Tibial artery (tissue), 4 donors: ENCODE data around the gene NOP10.
"Not testable (repeated sequence)": the region's sequence is repeated elsewhere in the genome, so short reads cannot be mapped to it uniquely, and the experiment has no call there.

ENCODE experiments used
- DNase-seq, 2 donors: peaks; one replicate each; pipeline ENCODE4 v3.0.0-alpha.2; 2019
- H3K27ac ChIP-seq, 2 donors: fragments of 200-600 bp; sonication (generic) in 1 of 2; 1 replicate in 1 of 2; 2 replicates in 1 of 2; pipeline ENCODE4 v1.5.1; 2018 to 2019; ENCODE audit warnings: mild to moderate bottlenecking in 1 of 2
- H3K27me3 ChIP-seq, 2 donors: fragments of 200-600 bp; sonication (generic) in 1 of 2; one replicate each; pipeline versions ENCODE4 v1.5.1 to v1.6.0; 2016 to 2019
- H3K36me3 ChIP-seq, 3 donors: fragments of 200-600 bp; sonication (generic) in 2 of 3; one replicate each; pipeline ENCODE4 v1.5.1; 2016 to 2019; ENCODE audit warnings: mild to moderate bottlenecking in 2 of 3
- H3K4me1 ChIP-seq, 4 donors: fragments of 200-600 bp; sonication (generic) in 2 of 4; 1 replicate in 3 of 4; 2 replicates in 1 of 4; pipeline ENCODE4 v1.5.1; 2016 to 2019
- H3K4me3 ChIP-seq, 2 donors: fragments of 200-600 bp; sonication (generic) in 1 of 2; 1 replicate in 1 of 2; 2 replicates in 1 of 2; pipeline ENCODE4 v1.5.1; 2018 to 2019; ENCODE audit warnings: mild to moderate bottlenecking in 2 of 2
- H3K9me3 ChIP-seq, 3 donors: fragments of 200-600 bp; sonication (generic) in 1 of 3; one replicate each; pipeline ENCODE4 v1.5.1; 2016 to 2019
- intact Hi-C: fragments of 100-400 bp; cut with DNase I; formaldehyde crosslinking; loops from one replicate; pipeline ENCODE4 v1.15.0; 2023; ENCODE audit warnings: low total_unique reads
- TF ChIP-seq, protein P1 (sequence below), 2 experiments: fragments of 200-600 bp in 1 of 2; fragments of 450-650 bp in 1 of 2; IDR thresholded peaks; one replicate each; pipeline ENCODE4 v1.5.1; 2017 to 2019; ENCODE audit warnings: antibody characterized with exemption in 2 of 2, mild to moderate bottlenecking in 1 of 2, moderate library complexity in 1 of 2

The NOP10 gene

GRCh38 chr15:34342737-34343575, at the start of gene NOP10, which contains the start of gene NUTM1:
TSS of gene NOP10 (minus strand) at chr15:34343136. CDS start at chr15:34343073, 63 bp downstream.
TSS of gene NUTM1 (plus strand) at chr15:34343315. CDS start at chr15:34343697, 382 bp downstream.
- Histone ChIP-seq H3K27ac (peak within 1 kb of the TSS; percentile 84 to 90), H3K36me3 (peaks cover 0 to 7% (median 0%) of the 10 kb centered on the region in 3 donors), H3K4me3 (peak within 1 kb of the TSS; percentile 74 to 77), H3K9me3 (no peaks in the 10 kb centered on the region), H3K4me1 (peaks cover 0 to 15% (median 11%) of the 10 kb centered on the region in 4 donors), H3K27me3 (no peaks in the 10 kb centered on the region)
- peak; percentile 89 to 93 for DNase-seq
- TF ChIP-seq, protein P1, sequence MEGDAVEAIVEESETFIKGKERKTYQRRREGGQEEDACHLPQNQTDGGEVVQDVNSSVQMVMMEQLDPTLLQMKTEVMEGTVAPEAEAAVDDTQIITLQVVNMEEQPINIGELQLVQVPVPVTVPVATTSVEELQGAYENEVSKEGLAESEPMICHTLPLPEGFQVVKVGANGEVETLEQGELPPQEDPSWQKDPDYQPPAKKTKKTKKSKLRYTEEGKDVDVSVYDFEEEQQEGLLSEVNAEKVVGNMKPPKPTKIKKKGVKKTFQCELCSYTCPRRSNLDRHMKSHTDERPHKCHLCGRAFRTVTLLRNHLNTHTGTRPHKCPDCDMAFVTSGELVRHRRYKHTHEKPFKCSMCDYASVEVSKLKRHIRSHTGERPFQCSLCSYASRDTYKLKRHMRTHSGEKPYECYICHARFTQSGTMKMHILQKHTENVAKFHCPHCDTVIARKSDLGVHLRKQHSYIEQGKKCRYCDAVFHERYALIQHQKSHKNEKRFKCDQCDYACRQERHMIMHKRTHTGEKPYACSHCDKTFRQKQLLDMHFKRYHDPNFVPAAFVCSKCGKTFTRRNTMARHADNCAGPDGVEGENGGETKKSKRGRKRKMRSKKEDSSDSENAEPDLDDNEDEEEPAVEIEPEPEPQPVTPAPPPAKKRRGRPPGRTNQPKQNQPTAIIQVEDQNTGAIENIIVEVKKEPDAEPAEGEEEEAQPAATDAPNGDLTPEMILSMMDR (IDR thresholded peaks at IDR 0.05) = peak; percentile 92 to 94
- intact Hi-C loops = loop anchor here (1.0 kb wide), 1 partner anchor 24 kb away; the partner anchor contains the start of gene LPCAT4

GRCh38 chr15:34389594-34390086, 46.7 kb upstream of the NOP10 start:
- H3K36me3 ChIP-seq, H3K27ac ChIP-seq, H3K4me1 ChIP-seq, intact Hi-C loops, DNase-seq, H3K4me3 ChIP-seq, H3K9me3 ChIP-seq, H3K27me3 ChIP-seq: not testable (repeated sequence)

DNA sequence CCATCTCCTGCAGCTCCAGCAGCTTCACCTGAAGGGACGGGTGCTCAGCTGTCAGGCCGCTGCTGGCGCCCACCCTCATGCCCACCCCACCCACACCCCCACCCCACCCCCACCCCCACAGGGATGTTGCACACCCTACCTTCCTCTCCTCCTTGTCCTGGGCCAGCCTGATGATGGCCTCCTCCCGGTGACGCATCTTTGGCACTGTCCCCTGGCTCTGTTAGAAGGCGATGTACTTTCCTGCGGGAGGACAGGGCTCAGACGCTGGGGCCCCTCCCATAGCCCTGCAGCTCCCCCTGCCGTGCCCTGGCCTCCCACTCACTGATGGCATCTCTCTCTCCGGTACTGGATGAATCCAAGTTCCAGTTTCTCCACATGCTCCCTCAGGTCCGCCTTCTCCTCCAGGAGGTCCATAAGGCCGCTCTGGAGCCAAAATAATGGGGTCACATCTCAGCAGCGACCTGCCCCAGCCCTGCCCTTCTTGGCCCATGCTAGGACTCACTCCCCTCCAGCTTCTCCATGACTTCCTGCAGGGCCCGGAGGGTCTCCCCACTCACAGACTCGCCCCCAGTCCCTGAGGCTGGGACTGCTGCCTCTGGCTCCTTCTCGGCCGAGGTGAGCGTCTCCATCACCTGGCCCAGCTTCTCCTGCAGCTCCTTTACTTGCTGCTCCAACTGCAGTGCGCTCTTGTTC, 39.0 kb upstream of the NOP10 start:
- H3K4me1 ChIP-seq, H3K9me3 ChIP-seq, DNase-seq, H3K36me3 ChIP-seq, intact Hi-C loops, H3K4me3 ChIP-seq, H3K27ac ChIP-seq, H3K27me3 ChIP-seq: not testable (repeated sequence)

- H3K9me3 ChIP-seq, DNase-seq, H3K36me3 ChIP-seq, H3K27me3 ChIP-seq, H3K4me3 ChIP-seq, H3K4me1 ChIP-seq, intact Hi-C loops, H3K27ac ChIP-seq: not testable (repeated sequence)
These were observed 37.6 kb upstream of the NOP10 start for GRCh38 chr15:34380491-34380890.

DNA sequence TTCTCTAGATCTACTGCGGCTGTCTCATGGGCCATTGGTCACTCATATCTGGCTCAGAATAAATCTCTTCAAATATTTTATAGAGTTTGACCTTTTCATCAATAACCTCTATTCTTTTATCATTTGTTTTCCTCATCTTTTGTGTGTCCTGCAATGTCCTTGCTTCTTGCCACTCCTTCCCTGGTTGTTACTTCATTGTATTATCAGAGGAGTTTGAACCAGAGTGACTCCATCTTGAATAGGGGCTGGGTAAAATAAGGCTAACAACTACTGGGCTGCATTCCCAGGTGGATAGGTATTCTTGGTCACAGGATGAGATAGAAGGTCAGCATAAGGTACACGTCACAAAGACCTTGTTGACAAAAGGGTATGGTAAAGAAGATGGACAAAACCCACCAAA, 33.9 kb upstream of the NOP10 start:
- no peaks in the 10 kb centered on the region for H3K36me3 ChIP-seq
- H3K4me3 ChIP-seq = no peak overlapping the region
- H3K4me1 ChIP-seq = no peaks in the 10 kb centered on the region
- TF ChIP-seq, protein P1 (IDR thresholded peaks at IDR 0.05) = no peak
- no peaks in the 10 kb centered on the region for H3K27me3 ChIP-seq
- no peak overlapping the region for H3K27ac ChIP-seq
- no peak for DNase-seq
- intact Hi-C loops = no loop called here
- no peaks in the 10 kb centered on the region for H3K9me3 ChIP-seq

DNA sequence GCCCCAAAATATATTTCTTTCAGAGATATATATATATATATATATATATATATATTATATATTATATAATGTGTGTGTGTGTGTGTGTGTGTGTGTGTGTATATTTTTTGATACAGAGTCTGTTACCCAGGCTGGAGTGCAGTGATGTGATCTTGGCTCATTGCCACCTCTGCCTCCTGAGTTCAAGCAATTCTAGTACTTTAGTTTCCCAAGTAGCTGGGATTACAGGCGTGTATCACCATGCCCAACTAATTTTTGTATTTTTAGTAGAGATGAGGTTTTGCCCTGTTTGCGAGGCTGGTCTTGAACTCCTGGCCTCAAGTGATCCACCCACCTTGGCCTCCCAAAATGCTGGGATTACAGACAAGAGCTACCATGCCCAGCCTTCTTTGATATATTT, 32.6 kb upstream of the NOP10 start:
- H3K4me3 ChIP-seq, H3K36me3 ChIP-seq, DNase-seq, H3K4me1 ChIP-seq, intact Hi-C loops, H3K27ac ChIP-seq, H3K9me3 ChIP-seq, H3K27me3 ChIP-seq: not testable (repeated sequence)

DNA sequence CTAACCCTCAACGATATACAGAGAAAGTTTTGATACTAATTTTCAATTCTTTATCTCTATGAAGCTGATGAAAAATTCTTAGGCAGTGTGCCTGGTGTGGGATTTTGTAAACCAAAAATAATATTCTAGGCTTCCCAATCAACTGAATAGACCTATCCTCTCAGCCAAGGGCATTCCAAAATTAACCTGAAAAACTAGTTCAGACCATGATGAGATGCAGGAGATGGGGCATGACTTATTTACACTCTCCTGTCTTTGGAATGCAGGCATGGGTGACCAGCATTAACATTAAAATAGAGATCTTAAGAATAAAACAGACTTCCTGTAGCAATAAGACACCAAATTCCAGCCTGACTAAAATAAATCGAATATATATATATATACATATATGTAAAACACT, 31.9 kb upstream of the NOP10 start:
- Histone ChIP-seq H3K27ac (no peak overlapping the region), H3K36me3 (no peaks in the 10 kb centered on the region), H3K4me1 (no peaks in the 10 kb centered on the region), H3K4me3 (no peak overlapping the region), H3K27me3 (no peaks in the 10 kb centered on the region), H3K9me3 (no peaks in the 10 kb centered on the region)
- intact Hi-C loops = no loop called here
- DNase-seq = no peak
- TF ChIP-seq, protein P1 (IDR thresholded peaks at IDR 0.05) = no peak
